Iris pigment epithelial cell (primary cell): ENCODE data around the gene MED12L.
"Not testable (repeated sequence)": the region's sequence is repeated elsewhere in the genome, so short reads cannot be mapped to it uniquely, and the experiment has no call there.

Experiments
- DNase-seq: peaks from one replicate; pipeline ENCODE4 v3.0.0-alpha.2; 2011; ENCODE audit warnings: low read depth

MED12L gene

GRCh38 chr3:151372063-151372820, 286.8 kb downstream of the MED12L start:
- DNase-seq = peak; percentile 47

GRCh38 chr3:151377768-151378385, 292.4 kb downstream of the MED12L start:
- no peak for DNase-seq

- peak; percentile 32 for DNase-seq
Measured at GRCh38 chr3:151379083-151379734, 293.7 kb downstream of the MED12L start.

GRCh38 chr3:151382671-151383070, 297.2 kb downstream of the MED12L start:
- DNase-seq = no peak

- DNase-seq = no peak
Measured at GRCh38 chr3:151383111-151383510, 297.6 kb downstream of the MED12L start.

GRCh38 chr3:151383956-151384355, 298.5 kb downstream of the MED12L start:
- DNase-seq = no peak

- no peak for DNase-seq
Measured at GRCh38 chr3:151384741-151385174, 299.3 kb downstream of the MED12L start, which contains the start of gene P2RY12. Gene P2RY12, minus strand, starts transcription at chr3:151384753. Its CDS starts 45,908 bp downstream, at chr3:151338845.

GRCh38 chr3:151386056-151386455, 300.6 kb downstream of the MED12L start:
- DNase-seq = no peak

GRCh38 chr3:151387432-151387831, 302.0 kb downstream of the MED12L start:
- DNase-seq = no peak

- no peak for DNase-seq
Measured at GRCh38 chr3:151387842-151388241, 302.4 kb downstream of the MED12L start.

- no peak for DNase-seq
Measured at GRCh38 chr3:151391720-151392119, 306.3 kb downstream of the MED12L start.

- DNase-seq = not testable (repeated sequence)
Measured at GRCh38 chr3:151392191-151392590, 306.7 kb downstream of the MED12L start.

- no peak for DNase-seq
Measured at GRCh38 chr3:151393146-151393830, 307.8 kb downstream of the MED12L start.

- DNase-seq = peak; percentile 33
Measured at GRCh38 chr3:151393941-151394340, 308.5 kb downstream of the MED12L start.

GRCh38 chr3:151394611-151395010, 309.1 kb downstream of the MED12L start:
- no peak for DNase-seq

GRCh38 chr3:151395806-151396205, 310.3 kb downstream of the MED12L start:
- peak; percentile 36 for DNase-seq

GRCh38 chr3:151398895-151399294, 313.4 kb downstream of the MED12L start:
- DNase-seq = no peak

GRCh38 chr3:151400341-151400740, 314.9 kb downstream of the MED12L start:
- DNase-seq = no peak

- no peak for DNase-seq
Measured at GRCh38 chr3:151402349-151402748, 316.9 kb downstream of the MED12L start.

- peak; percentile 53 for DNase-seq
Measured at GRCh38 chr3:151403246-151403645, 317.8 kb downstream of the MED12L start.

GRCh38 chr3:151404316-151404715, 318.9 kb downstream of the MED12L start:
- peak; percentile 50 for DNase-seq

- no peak for DNase-seq
Measured at GRCh38 chr3:151407928-151408327, 322.5 kb downstream of the MED12L start.
